RWPE1 (cell line): ENCODE measurements around the gene CSNK2A1.
"Not testable (repeated sequence)": the region's sequence is repeated elsewhere in the genome, so short reads cannot be mapped to it uniquely, and the experiment has no call there.

Source experiments
- CTCF ChIA-PET: fragments of 350-600 bp; sonication (Branson Sonifier 250); formaldehyde crosslinking; extraction: SDS; loops from one replicate; lab custom pipeline; 2021; lab: Yijun Ruan, JAX
- POLR2A ChIA-PET: fragments of 400-600 bp; formaldehyde crosslinking; extraction: SDS; loops from one replicate; lab custom pipeline; 2020; ENCODE audit warnings: antibody characterized with exemption; ENCODE audit not compliant: low non-redundant PET; lab: Yijun Ruan, JAX
- DNase-seq: peaks from one replicate; pipeline ENCODE4 v3.0.0; 2012; ENCODE audit warnings: low spot score
- H3K27ac ChIP-seq: fragments of 450-650 bp; 2 replicates; pipeline ENCODE4 v1.5.1; 2017
- TF ChIP-seq, protein P1 (sequence below): fragments of 450-650 bp; conservative IDR thresholded peaks from 2 replicates; pipeline ENCODE4 v1.5.1; 2017; ENCODE audit warnings: low read depth, mild to moderate bottlenecking

The CSNK2A1 gene

DNA sequence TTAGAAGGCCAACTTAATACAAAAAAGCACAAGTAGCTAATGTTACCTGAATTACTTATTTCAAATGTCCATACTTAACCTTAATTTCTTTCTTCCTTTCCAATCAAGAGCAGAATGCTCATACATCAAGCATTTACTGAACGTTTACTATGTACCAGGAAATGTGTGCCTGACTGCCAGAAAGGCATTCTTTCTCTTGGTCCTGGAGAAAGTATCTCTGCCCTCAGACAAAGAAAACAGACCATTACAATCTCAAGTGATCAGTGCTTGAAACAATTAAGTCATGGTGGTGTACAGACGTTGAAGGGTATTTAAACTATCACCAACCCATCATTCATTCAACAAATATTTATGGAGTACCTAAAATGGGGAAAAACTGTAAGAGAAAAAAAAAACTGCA is 26.4 kb downstream of the CSNK2A1 start:
- no peak for DNase-seq
- no peak overlapping the region for H3K27ac ChIP-seq
- CTCF ChIA-PET: no interaction called here
- TF ChIP-seq, protein P1, sequence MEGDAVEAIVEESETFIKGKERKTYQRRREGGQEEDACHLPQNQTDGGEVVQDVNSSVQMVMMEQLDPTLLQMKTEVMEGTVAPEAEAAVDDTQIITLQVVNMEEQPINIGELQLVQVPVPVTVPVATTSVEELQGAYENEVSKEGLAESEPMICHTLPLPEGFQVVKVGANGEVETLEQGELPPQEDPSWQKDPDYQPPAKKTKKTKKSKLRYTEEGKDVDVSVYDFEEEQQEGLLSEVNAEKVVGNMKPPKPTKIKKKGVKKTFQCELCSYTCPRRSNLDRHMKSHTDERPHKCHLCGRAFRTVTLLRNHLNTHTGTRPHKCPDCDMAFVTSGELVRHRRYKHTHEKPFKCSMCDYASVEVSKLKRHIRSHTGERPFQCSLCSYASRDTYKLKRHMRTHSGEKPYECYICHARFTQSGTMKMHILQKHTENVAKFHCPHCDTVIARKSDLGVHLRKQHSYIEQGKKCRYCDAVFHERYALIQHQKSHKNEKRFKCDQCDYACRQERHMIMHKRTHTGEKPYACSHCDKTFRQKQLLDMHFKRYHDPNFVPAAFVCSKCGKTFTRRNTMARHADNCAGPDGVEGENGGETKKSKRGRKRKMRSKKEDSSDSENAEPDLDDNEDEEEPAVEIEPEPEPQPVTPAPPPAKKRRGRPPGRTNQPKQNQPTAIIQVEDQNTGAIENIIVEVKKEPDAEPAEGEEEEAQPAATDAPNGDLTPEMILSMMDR: no peak
- POLR2A ChIA-PET: no interaction called here

DNA sequence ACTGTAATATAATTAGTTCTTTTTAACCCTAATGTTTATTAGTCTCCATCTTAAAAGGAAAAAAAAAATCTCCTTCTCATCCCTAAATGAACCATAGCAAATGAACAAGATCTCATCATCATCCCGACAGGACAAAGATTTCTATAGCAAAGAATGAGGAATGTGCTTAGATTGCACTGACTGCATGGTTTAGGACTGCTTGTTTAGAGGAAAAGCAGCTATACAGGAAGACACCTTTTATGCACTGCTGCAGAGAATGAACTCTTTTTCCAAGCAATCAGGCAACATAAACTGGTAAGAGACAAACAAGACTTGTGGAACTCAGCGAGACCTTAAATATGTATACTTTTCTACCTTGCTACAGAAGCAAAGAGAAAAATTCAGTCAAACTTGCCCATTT is 26.8 kb downstream of the CSNK2A1 start:
- TF ChIP-seq, protein P1: no peak
- no peak for DNase-seq
- H3K27ac ChIP-seq: no peak overlapping the region
- ChIA-PET POLR2A (no interaction called here), CTCF (no interaction called here)

DNA sequence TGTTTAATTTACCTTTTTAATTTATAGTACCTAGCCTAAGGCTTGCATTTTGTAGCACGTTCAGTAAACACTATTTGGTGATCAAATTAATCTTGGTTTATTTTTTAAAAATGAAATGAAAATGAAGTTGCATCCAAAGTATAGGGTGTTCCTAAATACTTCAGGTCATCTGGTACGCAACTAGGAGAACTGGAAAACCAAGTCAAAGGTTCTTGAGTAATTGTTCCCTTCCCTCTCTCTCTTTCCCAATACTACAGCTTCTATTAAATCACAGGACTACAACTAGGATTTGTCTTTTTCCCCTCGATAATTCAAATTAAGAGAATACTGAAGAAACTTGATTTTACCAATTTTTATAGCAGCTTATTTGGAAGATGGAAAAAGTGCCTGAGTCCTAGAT is 27.9 kb downstream of the CSNK2A1 start:
- TF ChIP-seq, protein P1: no peak
- no peak for DNase-seq
- ChIA-PET CTCF (interaction anchor here (0.6 kb wide), 1 partner anchor 37 kb away, joined by 3 read pairs; no protein-coding TSS in a partner anchor), POLR2A (no interaction called here)
- H3K27ac ChIP-seq: no peak overlapping the region

DNA sequence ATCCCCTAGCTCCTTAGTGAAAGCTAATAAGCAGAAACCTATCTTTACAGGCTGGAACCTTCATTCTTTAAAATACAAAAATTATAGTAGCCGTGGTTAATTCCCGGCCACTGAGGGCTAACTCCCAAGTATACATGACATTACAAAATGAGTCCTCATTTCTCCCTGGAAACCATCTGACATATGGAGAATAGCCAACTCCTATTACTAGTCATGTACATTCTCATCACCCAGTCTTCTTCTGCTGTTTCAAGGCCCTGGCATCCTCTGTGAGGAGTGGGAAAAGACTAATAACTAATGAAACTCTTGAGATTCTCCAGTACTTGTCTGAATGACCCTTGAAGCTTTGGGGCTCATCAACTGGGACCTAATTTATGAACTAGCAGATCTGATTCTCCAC is 30.2 kb downstream of the CSNK2A1 start:
- ChIA-PET CTCF (interaction anchor here (0.8 kb wide), 1 partner anchor 26 kb away, joined by 7 read pairs; no protein-coding TSS in a partner anchor), POLR2A (no interaction called here)
- H3K27ac ChIP-seq: no peak overlapping the region
- TF ChIP-seq, protein P1: no peak
- no peak for DNase-seq

DNA sequence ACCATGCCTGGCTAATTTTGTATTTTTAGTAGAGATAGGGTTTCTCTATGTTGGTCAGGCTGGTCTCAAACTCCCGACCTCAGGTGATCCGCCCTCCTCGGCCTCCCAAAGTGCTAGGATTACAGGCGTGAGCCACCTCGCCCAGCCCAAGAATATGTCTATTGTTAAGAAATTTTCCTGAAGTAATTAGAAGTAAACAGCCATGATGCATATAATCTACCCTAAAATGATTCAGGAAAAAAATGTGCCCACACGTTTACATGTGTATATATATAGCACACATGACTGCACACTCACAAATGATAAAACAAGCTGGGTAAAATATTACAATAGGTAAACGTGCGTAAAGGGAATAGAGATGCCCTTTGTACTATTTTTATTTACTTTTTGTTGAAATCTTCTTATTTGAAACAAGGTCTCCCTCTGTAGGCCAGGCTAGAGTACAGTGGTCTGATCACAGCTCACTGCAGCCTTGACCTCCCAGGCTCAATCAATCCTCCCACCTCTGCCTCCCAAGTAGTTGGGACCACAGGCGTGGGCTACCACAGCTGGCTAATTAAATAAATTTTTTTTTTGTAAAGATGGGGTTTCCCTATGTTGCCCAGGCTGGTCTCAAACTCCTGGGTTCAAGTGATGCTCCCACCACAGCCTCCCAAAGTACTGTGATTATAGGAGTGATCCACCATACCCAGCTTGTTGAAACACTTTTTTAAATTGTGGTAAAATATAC is 33.1 kb downstream of the CSNK2A1 start:
- CTCF ChIA-PET, POLR2A ChIA-PET, H3K27ac ChIP-seq: not testable (repeated sequence)

DNA sequence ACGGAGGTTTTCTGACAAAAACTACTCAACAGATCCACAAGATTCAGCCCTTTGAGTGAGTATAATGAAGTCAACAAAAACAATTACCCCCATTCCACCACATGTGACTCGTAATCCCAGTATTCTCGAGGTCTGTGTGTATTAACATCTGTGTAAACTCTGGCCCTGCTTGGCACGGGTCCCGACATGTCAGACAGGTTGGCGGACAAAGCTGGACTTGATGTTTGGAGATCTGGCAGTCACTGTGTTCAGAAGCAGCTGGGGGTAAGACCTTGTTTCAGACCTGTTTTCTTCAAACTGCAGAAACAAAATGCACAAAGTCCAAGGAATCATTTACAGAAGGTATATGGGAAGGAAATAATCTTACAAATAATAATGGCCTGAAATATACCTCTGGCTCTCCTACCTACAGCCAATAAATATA is 35.2 kb downstream of the CSNK2A1 start:
- H3K27ac ChIP-seq, DNase-seq, POLR2A ChIA-PET: not testable (repeated sequence)
- CTCF ChIA-PET: interaction anchor here (0.7 kb wide), 1 partner anchor 238 kb away, joined by 3 read pairs; no protein-coding TSS in a partner anchor

More for the DNA sequence above, 33.1 kb downstream of the CSNK2A1 start:
- not testable (repeated sequence) for DNase-seq

DNA sequence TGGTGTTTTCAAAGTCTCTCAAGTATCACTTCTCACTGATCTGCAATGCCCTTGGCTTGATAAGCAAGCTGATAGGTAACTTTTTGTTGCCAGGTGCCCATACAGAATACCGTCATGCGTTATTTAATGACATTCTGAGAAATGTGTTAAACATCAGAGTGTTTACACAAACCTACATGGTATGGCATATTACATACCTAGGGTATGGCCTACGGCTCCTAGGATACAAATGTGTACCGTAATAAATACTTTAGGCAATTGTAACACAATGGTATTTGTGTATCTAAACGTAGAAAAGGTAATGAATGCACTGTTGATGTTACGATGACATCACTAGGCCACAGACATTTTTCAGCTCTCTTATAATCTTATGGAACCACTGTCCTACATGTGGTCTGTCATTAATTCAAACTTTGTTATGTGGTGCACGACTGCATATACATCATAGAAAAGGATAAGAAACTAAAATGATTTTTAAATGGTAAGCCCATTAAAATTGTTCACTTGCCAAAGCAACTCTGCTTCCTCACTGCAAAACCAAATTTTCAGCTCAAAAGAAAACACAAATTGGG is 35.7 kb downstream of the CSNK2A1 start:
- DNase-seq: no peak
- ChIA-PET CTCF (no interaction called here), POLR2A (interaction anchor here (1.2 kb wide), 1 partner anchor 35 kb away, joined by 4 read pairs; no protein-coding TSS in a partner anchor)
- no peak overlapping the region for H3K27ac ChIP-seq
- TF ChIP-seq, protein P1: no peak
